GM18951 (cell line): Measurements from ENCODE around the gene ERN1.

ENCODE experiments used
- POLR2A ChIP-seq: IDR thresholded peaks from 4 replicates; pipeline ENCODE4 v1.6.1; 2011; ENCODE audit warnings: mild to moderate bottlenecking; ENCODE audit not compliant: insufficient read length, insufficient read depth; ENCODE audit errors: extremely low read depth
- in situ Hi-C: fragments of 300-500 bp; cut with MboI; formaldehyde crosslinking; loops from one replicate; pipeline ENCODE4 v1.12.0; 2022; ENCODE audit warnings: low sequenced_read_pairs, mixed read lengths, inconsistent platforms; ENCODE audit not compliant: unreplicated experiment

ERN1 gene

GRCh38 chr17:64123114-64123513 lies 6.8 kb downstream of the ERN1 start:
- in situ Hi-C loops, result loop anchor here (10.0 kb wide), 2 partner anchors 58 to 208 kb away; partner anchors contain the start of genes CSHL1 and GH1
- no peak for TF ChIP-seq POLR2A

DNA sequence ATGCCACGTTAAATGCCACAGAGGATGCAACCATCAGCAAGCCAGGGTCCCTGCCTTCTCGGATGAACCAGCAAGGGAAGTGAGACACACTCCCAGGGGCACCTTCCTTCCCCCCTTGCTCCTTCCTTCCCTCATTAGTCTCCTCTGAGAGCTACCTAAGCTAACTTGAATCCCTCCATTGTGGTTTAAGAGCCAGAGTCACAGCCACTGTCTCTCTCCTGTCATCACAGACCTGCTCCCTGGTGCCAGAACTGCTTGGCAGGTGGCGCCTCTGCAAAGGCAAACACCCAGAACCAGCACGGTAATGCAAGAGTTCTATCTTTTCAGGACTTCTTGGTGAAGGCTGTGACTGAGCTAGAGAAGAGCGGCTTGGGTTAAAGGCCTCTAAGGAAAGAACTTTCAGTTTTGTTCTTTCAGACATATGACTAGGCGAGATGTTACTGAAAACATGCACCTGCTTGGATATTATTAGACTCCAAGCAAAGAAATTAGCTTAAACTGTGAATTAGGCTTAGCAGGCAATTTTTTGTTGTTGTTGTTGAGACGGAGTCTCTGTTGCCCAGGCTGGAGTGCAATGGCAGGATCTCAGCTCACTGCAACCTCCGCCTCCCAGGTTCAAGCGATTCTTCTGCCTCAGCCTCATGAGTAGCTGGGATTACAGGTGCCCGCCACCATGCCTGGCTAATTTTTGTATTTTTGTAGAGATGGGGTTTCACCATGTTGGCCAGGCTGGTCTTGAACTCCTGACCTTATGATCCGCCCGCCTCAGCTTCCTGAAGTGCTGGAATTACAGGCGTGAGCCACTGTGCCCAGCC lies 8.8 kb downstream of the ERN1 start:
- in situ Hi-C loops, result loop anchor here (10.0 kb wide), 2 partner anchors 56 to 206 kb away; partner anchors contain the start of genes CSHL1 and GH1

DNA sequence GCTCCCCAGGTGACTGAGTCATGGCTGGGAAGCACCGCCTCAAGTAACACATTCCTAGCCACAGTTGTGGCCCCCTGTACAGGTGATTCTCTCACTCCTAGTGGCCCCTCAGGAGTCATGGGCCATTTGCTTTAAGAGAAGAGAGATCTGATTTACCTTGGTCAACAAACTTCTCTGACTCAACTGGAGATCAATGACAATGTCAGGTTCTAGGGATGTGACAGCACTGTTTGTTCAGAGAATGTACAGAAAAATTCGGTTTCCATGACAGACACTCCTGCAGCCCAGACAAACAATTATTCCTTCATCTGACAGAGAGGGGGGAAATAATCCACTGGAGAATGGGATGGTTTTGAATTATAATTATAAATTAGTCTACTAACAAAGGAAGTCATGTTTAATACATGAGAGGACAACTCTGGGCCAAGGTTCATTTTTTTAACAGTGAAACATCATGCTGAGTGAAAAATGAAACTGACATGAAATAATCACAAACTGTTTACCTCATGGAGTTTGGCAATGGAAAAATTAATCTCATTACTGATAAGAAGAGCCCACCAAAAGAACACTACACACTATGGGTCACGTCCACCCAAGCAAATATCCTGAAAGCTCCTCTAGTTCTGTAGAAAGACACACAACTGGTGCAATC lies 9.7 kb downstream of the ERN1 start:
- in situ Hi-C loops, result loop anchor here (10.0 kb wide), 2 partner anchors 55 to 205 kb away; partner anchors contain the start of genes CSHL1 and GH1
- TF ChIP-seq POLR2A, result no peak

- in situ Hi-C loops, result no loop called here
- no peak for TF ChIP-seq POLR2A
Measured at GRCh38 chr17:64117981-64118979, 11.7 kb downstream of the ERN1 start.

DNA sequence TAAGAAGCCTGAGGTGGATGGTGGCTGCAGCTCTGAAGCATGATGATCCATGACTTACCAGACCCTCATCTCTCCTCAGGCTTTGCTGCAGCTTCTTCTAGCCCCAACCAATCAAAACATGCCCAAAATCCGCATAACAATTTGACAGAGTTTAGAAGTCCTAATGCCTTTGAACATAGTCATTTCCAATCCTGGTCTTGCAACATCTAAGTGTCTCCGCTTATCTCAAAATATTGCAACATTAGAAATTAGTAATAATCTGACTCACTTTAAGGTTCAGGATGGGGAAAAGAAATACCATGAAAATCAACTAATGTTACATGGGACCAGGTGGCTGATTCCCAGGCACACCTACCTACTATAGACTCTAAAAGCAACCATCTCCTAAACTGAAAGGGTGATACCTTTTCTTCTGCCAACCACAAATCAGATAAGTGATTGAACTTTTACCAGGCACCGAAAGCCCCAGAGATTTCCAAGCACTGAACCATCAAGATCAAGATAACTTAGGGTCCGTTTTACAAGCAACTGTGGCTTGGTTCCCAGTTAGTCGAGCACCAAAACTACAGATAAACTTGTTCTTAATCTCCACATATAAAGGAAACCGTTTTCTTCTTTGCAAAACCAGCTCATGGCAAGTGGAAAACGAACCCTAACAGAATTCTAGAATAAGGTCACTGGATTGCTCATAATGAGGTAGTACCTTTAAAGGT lies 14.0 kb downstream of the ERN1 start:
- in situ Hi-C loops, result no loop called here
- no peak for TF ChIP-seq POLR2A

DNA sequence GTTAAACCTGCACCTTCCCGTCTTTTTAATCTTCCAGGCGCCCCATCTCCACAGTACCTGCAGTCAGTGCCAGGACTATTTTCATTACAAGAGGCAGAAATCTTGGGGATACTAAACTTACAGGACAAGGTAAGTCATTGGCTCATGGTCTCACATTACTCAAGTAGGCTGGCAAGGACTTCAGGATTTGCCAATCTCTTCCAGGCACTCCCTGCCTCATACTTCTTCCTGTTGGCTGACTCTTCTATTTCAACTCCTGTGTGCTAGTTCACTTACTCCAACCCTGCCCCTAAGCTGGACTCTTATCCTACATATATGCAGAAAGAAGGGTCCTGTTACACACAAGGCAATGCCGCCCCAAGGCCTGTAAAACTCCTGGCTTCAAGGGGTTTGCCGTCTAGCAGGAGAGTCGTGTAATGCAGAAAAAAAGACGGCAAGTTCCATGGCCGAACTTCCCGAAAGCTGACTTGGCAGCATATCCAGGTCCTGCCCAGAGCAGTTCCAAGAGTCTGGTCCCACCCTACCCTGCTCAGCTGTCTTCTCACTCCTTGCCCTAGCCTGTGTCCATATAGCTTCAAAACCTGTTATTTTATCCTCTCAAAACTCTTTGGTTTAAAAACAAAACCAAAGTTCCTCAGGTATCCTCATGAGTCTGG lies 14.8 kb downstream of the ERN1 start:
- in situ Hi-C loops, result no loop called here
- TF ChIP-seq POLR2A, result no peak

- in situ Hi-C loops, result no loop called here
- TF ChIP-seq POLR2A, result no peak
Measured at GRCh38 chr17:64113006-64113405, 16.9 kb downstream of the ERN1 start.

GRCh38 chr17:64111831-64112230 lies 18.1 kb downstream of the ERN1 start:
- in situ Hi-C loops, result no loop called here
- no peak for TF ChIP-seq POLR2A

DNA sequence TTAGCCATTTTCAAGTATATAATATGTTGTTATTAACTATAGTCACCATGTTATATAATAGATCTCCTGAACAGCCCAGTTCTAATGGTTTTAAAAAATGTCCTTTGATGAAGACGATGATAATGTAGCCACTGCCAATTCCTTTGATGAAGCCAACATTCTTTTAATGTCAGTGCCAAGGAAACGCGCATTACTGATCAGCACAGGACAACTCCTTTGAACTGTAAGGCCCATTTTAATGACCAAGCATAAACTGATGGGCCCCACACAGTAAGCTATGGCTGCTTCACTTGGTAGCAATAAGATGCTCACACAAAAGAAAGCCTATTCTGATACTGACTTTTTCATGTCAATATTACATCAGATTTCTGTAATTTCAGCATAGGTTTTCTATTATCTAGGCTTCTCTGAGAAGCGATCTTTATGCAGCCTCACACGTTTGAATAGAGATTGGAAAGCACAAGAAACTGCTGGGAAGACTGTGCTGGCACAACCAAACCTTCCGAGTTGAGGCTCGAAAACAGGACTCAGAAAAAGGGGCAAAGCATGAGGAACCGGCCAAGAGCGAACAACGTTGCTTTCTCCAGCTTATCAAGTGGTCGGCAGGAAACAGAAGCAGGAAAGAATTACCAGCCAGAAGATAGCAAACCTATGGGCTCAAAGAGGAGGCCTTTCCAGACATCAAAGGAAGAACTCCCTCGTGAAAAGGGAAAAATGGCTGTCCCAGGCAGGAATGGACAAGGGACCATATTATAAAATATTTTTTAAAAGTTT lies 19.4 kb downstream of the ERN1 start:
- no peak for TF ChIP-seq POLR2A
- in situ Hi-C loops, result no loop called here

DNA sequence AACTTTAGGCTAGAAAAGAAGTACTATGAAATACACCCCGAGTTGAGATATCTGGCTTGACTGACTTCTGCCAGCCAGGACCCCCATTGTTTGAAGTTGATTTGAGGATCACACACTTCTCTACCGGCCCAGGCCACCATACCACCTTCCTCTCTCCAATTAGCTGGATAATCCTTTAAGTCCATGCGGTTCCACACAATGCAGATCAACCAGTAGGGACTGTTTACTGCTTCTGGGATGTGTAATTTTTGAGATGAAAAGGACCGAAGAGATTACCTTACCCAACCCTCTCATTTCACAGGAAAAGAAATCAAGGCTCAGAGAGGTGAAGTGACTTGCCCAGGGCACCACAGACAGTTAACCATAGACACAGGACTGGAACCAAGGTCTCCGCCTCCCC lies 20.5 kb downstream of the ERN1 start:
- in situ Hi-C loops, result no loop called here
- no peak for TF ChIP-seq POLR2A

- in situ Hi-C loops, result no loop called here
- TF ChIP-seq POLR2A, result no peak
Measured at GRCh38 chr17:64107500-64108236, 22.3 kb downstream of the ERN1 start.
